HEK293T (cell line): ENCODE measurements around the gene MITF.

Experiments
- ARNT ChIP-seq: fragments of 450-650 bp; IDR thresholded peaks from 2 replicates; pipeline ENCODE4 v1.6.1; 2017; ENCODE audit warnings: mild to moderate bottlenecking
- ELF4 ChIP-seq: fragments of 450-650 bp; IDR thresholded peaks from 2 replicates; pipeline ENCODE4 v1.6.1; 2017; ENCODE audit warnings: antibody characterized with exemption
- FOXA1 ChIP-seq: fragments of 450-650 bp; IDR thresholded peaks from 2 replicates; pipeline ENCODE4 v1.6.1; 2016; ENCODE audit warnings: mild to moderate bottlenecking
- HDGF ChIP-seq: fragments of 450-650 bp; IDR thresholded peaks from 2 replicates; pipeline ENCODE4 v1.6.1; 2017; ENCODE audit warnings: antibody characterized with exemption, borderline replicate concordance
- SP1 ChIP-seq: fragments of 450-650 bp; IDR thresholded peaks from 2 replicates; pipeline ENCODE4 v1.6.1; 2017
- ZNF384 ChIP-seq: fragments of 450-650 bp; IDR thresholded peaks from 2 replicates; pipeline ENCODE4 v1.6.1; 2016

GRCh38 chr3:69761896-69762767, 22.9 kb downstream of the MITF start:
- TF ChIP-seq ELF4 (no peak), HDGF (no peak), ZNF384 (no peak), FOXA1 (no peak), ARNT (no peak), SP1 (no peak)
